GOT3 (cell line): ENCODE measurements around the gene PAGR1.
"Not testable (repeated sequence)": the region's sequence is repeated elsewhere in the genome, so short reads cannot be mapped to it uniquely, and the experiment has no call there.

Experiments
- DNase-seq: peaks from one replicate; lab custom pipeline; 2025; ENCODE audit warnings: mixed read lengths; lab: John Stamatoyannopoulos, UW

The PAGR1 gene

GRCh38 chr16:29791845-29792807, 23.8 kb upstream of the PAGR1 start:
- DNase-seq = no peak

GRCh38 chr16:29793153-29793552, 22.8 kb upstream of the PAGR1 start:
- not testable (repeated sequence) for DNase-seq

GRCh38 chr16:29794231-29794710, 21.7 kb upstream of the PAGR1 start:
- DNase-seq = no peak

GRCh38 chr16:29802416-29802935, 13.5 kb upstream of the PAGR1 start:
- no peak for DNase-seq

- no peak for DNase-seq
Observed at GRCh38 chr16:29804020-29804419, 11.9 kb upstream of the PAGR1 start.

GRCh38 chr16:29804455-29805231, 11.3 kb upstream of the PAGR1 start:
- no peak for DNase-seq

GRCh38 chr16:29805232-29806098, 10.5 kb upstream of the PAGR1 start:
- peak; percentile 96 for DNase-seq

GRCh38 chr16:29806099-29806579, 9.8 kb upstream of the PAGR1 start, which contains the start of gene MAZ:
Gene MAZ (plus strand): TSS chr16:29806529. CDS start chr16:29806702, 173 bp downstream.
- DNase-seq = no peak

GRCh38 chr16:29806641-29807425, 9.1 kb upstream of the PAGR1 start:
- DNase-seq = no peak

GRCh38 chr16:29807426-29808218, 8.3 kb upstream of the PAGR1 start:
- peak; percentile 85 for DNase-seq

- no peak for DNase-seq
Observed at GRCh38 chr16:29808219-29808900, 7.6 kb upstream of the PAGR1 start.

- DNase-seq = no peak
Observed at GRCh38 chr16:29809031-29809747, 6.8 kb upstream of the PAGR1 start.

GRCh38 chr16:29809850-29810698, 5.9 kb upstream of the PAGR1 start:
- DNase-seq = no peak

GRCh38 chr16:29810699-29811169, 5.2 kb upstream of the PAGR1 start:
- DNase-seq = no peak

- peak; percentile 76 for DNase-seq
Observed at GRCh38 chr16:29811170-29811895, 4.6 kb upstream of the PAGR1 start.

GRCh38 chr16:29811896-29812665, 3.9 kb upstream of the PAGR1 start, which contains the start of gene PRRT2:
Gene PRRT2 (plus strand): TSS chr16:29812193. CDS start chr16:29813055, 862 bp downstream.
- DNase-seq = no peak
